Trophoblast cell (in vitro differentiated cells and primary cell): ENCODE results near the gene PLA2G4D.

Source experiments
- DNase-seq, 2 donors: peaks; one replicate each; pipeline ENCODE4 v3.0.0-alpha.2; 2016
- H2AFZ ChIP-seq: 2 replicates; pipeline ENCODE4 v1.6.1; 2013; ENCODE audit warnings: low read length, moderate library complexity, mild to moderate bottlenecking; ENCODE audit not compliant: insufficient read depth, poor library complexity
- H2AK5ac ChIP-seq: 2 replicates; pipeline ENCODE4 v1.6.1; 2013; ENCODE audit warnings: mild to moderate bottlenecking, low read length
- H2BK120ac ChIP-seq: 2 replicates; pipeline ENCODE4 v1.6.1; 2013; ENCODE audit warnings: low read length, mild to moderate bottlenecking, moderate library complexity; ENCODE audit not compliant: insufficient read depth, poor library complexity
- H2BK12ac ChIP-seq: 2 replicates; pipeline ENCODE4 v1.6.1; 2013; ENCODE audit warnings: mild to moderate bottlenecking, low read length, moderate library complexity
- H2BK5ac ChIP-seq: 2 replicates; pipeline ENCODE4 v1.6.1; 2013; ENCODE audit warnings: low read length, low read depth, moderate library complexity, mild to moderate bottlenecking; ENCODE audit not compliant: poor library complexity
- H3K14ac ChIP-seq: 2 replicates; pipeline ENCODE4 v1.6.1; 2013; ENCODE audit warnings: mild to moderate bottlenecking, low read length
- H3K18ac ChIP-seq: 2 replicates; pipeline ENCODE4 v1.6.1; 2013; ENCODE audit warnings: mild to moderate bottlenecking, low read length
- H3K23ac ChIP-seq: 2 replicates; pipeline ENCODE4 v1.6.1; 2013; ENCODE audit warnings: low read length
- H3K27ac ChIP-seq: 2 replicates; pipeline ENCODE4 v1.5.1; 2013; ENCODE audit warnings: low read depth, mild to moderate bottlenecking, inconsistent platforms, low read length, moderate library complexity
- H3K27me3 ChIP-seq: 2 replicates; pipeline ENCODE4 v1.6.1; 2013; ENCODE audit warnings: inconsistent platforms, mild to moderate bottlenecking, low read length, moderate library complexity; ENCODE audit not compliant: insufficient read depth
- H3K36me3 ChIP-seq, 2 experiments: 1 replicate in 1 of 2; 2 replicates in 1 of 2; pipeline ENCODE4 v1.6.1; 2013; ENCODE audit warnings: low read length in 2 of 2, mild to moderate bottlenecking in 2 of 2, moderate library complexity in 1 of 2; ENCODE audit not compliant: insufficient read depth in 2 of 2, control insufficient read depth in 1 of 2
- H3K4ac ChIP-seq: 2 replicates; pipeline ENCODE4 v1.6.1; 2013; ENCODE audit warnings: low read depth, mild to moderate bottlenecking, low read length, moderate library complexity
- H3K4me1 ChIP-seq, 2 experiments: 1 replicate in 1 of 2; 2 replicates in 1 of 2; pipeline ENCODE4 v1.6.1; 2013; ENCODE audit warnings: low read length in 2 of 2, mild to moderate bottlenecking in 2 of 2, moderate library complexity in 1 of 2; ENCODE audit not compliant: insufficient read depth in 2 of 2, control insufficient read depth in 1 of 2
- H3K4me2 ChIP-seq: 2 replicates; pipeline ENCODE4 v1.6.1; 2013; ENCODE audit warnings: inconsistent platforms, mild to moderate bottlenecking, low read length, moderate library complexity
- H3K4me3 ChIP-seq: 2 replicates; pipeline ENCODE4 v1.5.1; 2013; ENCODE audit warnings: mild to moderate bottlenecking, low read depth, low read length, inconsistent platforms
- H3K79me1 ChIP-seq: one replicate; pipeline ENCODE4 v1.6.1; 2013; ENCODE audit warnings: low read length
- H3K79me2 ChIP-seq: 2 replicates; pipeline ENCODE4 v1.6.1; 2013; ENCODE audit warnings: low read length, mild to moderate bottlenecking; ENCODE audit not compliant: control insufficient read depth, insufficient read depth, poor library complexity
- H3K9ac ChIP-seq: 2 replicates; pipeline ENCODE4 v1.6.1; 2013; ENCODE audit warnings: mild to moderate bottlenecking, low read length
- H3K9me3 ChIP-seq: 2 replicates; pipeline ENCODE4 v1.6.1; 2013; ENCODE audit warnings: low read depth, mild to moderate bottlenecking, control low read depth, inconsistent platforms, low read length; ENCODE audit not compliant: insufficient read depth
- H4K12ac ChIP-seq: 2 replicates; pipeline ENCODE4 v1.6.1; 2013; ENCODE audit warnings: low read depth, mild to moderate bottlenecking, low read length, moderate library complexity
- H4K8ac ChIP-seq: 2 replicates; pipeline ENCODE4 v1.6.1; 2013; ENCODE audit warnings: low read depth, mild to moderate bottlenecking, low read length, moderate library complexity
- H4K91ac ChIP-seq: one replicate; pipeline ENCODE4 v1.6.1; 2013; ENCODE audit warnings: low read depth, mild to moderate bottlenecking, low read length, moderate library complexity
- WGBS: extraction: QIAGEN DNeasy Blood & Tissue Kit; methylation state at CpG from one replicate; pipeline ENCODE4 v1.1.7; 2013; ENCODE audit warnings: missing lambda C conversion rate; ENCODE audit not compliant: insufficient read length, insufficient coverage; ENCODE audit errors: extremely low coverage; 5-methylcytosine and 5-hydroxymethylcytosine counted together

PLA2G4D gene

DNA sequence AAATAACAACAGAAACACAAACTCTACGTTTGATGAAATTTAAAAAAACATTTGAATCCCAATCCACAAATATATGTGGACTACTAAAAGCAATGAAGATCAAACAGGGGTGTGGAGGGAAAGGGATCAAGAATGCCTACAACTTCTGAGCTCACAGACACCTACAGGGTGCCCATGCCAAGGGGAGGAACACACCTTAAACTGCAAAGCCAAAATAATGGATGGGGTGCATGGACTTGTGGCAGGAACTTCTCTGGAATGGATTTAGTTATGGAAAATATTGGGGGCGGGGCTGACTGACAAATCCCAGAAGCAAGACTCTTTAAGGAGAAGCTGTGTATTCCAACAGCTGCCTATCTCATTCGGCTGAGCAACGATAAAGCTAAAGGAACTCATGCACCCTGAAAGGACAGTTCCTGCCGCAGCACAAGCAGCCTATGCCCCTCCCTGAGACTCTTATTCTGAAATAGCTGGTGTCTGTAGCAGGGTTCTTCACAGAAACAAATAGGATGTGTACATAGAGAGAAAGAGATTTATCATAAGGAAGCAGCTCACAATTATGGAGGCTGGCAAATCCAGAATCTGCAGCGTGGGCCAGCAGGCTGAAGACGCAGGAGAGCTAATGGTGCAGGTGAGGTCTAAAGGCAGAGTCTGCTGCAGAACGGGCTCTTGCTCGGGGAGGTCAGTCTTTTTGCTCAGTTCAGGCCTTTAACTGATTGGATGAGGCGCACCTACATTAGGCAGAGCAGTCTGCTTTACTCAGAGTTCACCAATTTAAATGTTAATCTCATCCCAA is 24.5 kb upstream of the PLA2G4D start:
- no peak overlapping the region for H4K12ac ChIP-seq
- no peaks in the 10 kb centered on the region for H3K27me3 ChIP-seq
- no peak overlapping the region for H4K91ac ChIP-seq
- no peak overlapping the region for H3K18ac ChIP-seq
- WGBS, result no CpG with 5 or more reads among the region's 10 CpGs
- DNase-seq, result no peak
- H3K4ac ChIP-seq, result no peak overlapping the region
- no peak overlapping the region for H2BK120ac ChIP-seq
- no peak overlapping the region for H3K27ac ChIP-seq
- H2BK12ac ChIP-seq, result no peak overlapping the region
- no peak overlapping the region for H3K4me2 ChIP-seq
- no peaks in the 10 kb centered on the region for H3K9me3 ChIP-seq
- no peak overlapping the region for H3K14ac ChIP-seq
- no peak overlapping the region for H3K23ac ChIP-seq
- H4K8ac ChIP-seq, result no peak overlapping the region
- peak overlapping the region; percentile 17 for H2AFZ ChIP-seq
- H3K79me2 ChIP-seq, result no peaks in the 10 kb centered on the region
- H3K4me3 ChIP-seq, result no peak overlapping the region
- H3K4me1 ChIP-seq, result no peaks in the 10 kb centered on the region
- no peaks in the 10 kb centered on the region for H3K79me1 ChIP-seq
- H2BK5ac ChIP-seq, result no peak overlapping the region
- no peaks in the 10 kb centered on the region for H3K36me3 ChIP-seq
- H3K9ac ChIP-seq, result no peak overlapping the region
- no peak overlapping the region for H2AK5ac ChIP-seq

DNA sequence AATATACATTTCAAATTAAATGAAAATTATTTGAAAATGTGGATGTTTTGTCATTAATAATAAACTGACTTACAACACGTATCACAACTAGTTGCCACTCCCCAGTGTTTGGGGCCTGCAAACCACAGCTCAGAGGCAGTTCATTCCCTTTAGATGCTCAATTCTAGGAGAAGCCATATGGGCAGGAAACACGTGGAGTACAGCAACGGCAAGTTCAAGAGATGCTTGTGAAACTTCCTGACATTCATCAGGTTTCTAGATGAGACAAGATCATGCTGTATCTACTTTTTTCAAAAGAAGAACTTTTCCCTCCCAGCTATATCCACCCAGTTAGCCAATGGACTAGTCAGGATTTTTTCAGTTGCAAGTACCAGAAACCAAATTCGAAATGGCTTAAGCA is 17.6 kb upstream of the PLA2G4D start:
- H3K18ac ChIP-seq, result no peak overlapping the region
- no peak overlapping the region for H4K12ac ChIP-seq
- no peaks in the 10 kb centered on the region for H3K79me1 ChIP-seq
- no peak overlapping the region for H3K4me2 ChIP-seq
- H3K14ac ChIP-seq, result no peak overlapping the region
- no peak overlapping the region for H3K27ac ChIP-seq
- H4K8ac ChIP-seq, result no peak overlapping the region
- H2BK120ac ChIP-seq, result no peak overlapping the region
- no peaks in the 10 kb centered on the region for H3K27me3 ChIP-seq
- no peak overlapping the region for H4K91ac ChIP-seq
- H3K79me2 ChIP-seq, result no peaks in the 10 kb centered on the region
- H3K9me3 ChIP-seq, result no peaks in the 10 kb centered on the region
- H2BK5ac ChIP-seq, result no peak overlapping the region
- H3K4me1 ChIP-seq, result no peaks in the 10 kb centered on the region
- no peak overlapping the region for H2BK12ac ChIP-seq
- no peak overlapping the region for H2AFZ ChIP-seq
- no peak overlapping the region for H3K4ac ChIP-seq
- no peak overlapping the region for H3K9ac ChIP-seq
- DNase-seq, result peak in 1 of 2 donors; percentile 5
- H3K4me3 ChIP-seq, result no peak overlapping the region
- no peak overlapping the region for H2AK5ac ChIP-seq
- H3K36me3 ChIP-seq, result no peaks in the 10 kb centered on the region
- no CpG with 5 or more reads among the region's 4 CpGs for WGBS
- no peak overlapping the region for H3K23ac ChIP-seq

DNA sequence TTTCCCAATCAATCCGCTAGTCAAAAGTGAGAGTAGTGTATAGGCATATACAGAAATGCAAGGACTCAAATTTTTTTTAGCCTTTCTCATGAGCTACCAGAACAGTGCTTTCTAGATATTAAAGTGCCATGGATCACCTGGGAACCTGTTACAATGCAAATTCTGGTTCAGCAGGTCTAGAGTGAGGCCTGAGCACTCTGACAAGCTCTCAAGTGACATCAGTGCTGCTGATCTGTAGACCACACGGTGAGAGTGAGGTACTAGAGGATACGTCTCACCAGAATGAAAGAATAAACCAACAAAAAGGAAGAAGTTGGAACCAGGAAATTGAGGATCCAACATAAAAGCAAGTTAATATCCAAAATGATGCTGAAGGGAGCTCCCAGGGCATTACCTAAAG is 16.0 kb upstream of the PLA2G4D start:
- no peak overlapping the region for H2BK5ac ChIP-seq
- no peaks in the 10 kb centered on the region for H3K4me1 ChIP-seq
- no peak overlapping the region for H2BK12ac ChIP-seq
- no CpG with 5 or more reads among the region's 3 CpGs for WGBS
- no peak overlapping the region for H3K9ac ChIP-seq
- H2BK120ac ChIP-seq, result no peak overlapping the region
- H3K23ac ChIP-seq, result no peak overlapping the region
- H3K18ac ChIP-seq, result no peak overlapping the region
- H3K14ac ChIP-seq, result no peak overlapping the region
- no peak overlapping the region for H3K27ac ChIP-seq
- no peak overlapping the region for H3K4me2 ChIP-seq
- H4K12ac ChIP-seq, result no peak overlapping the region
- no peaks in the 10 kb centered on the region for H3K9me3 ChIP-seq
- no peak overlapping the region for H4K91ac ChIP-seq
- no peak overlapping the region for H3K4me3 ChIP-seq
- H3K4ac ChIP-seq, result no peak overlapping the region
- H2AK5ac ChIP-seq, result no peak overlapping the region
- H3K27me3 ChIP-seq, result no peaks in the 10 kb centered on the region
- no peak for DNase-seq
- no peaks in the 10 kb centered on the region for H3K79me2 ChIP-seq
- H3K79me1 ChIP-seq, result no peaks in the 10 kb centered on the region
- H3K36me3 ChIP-seq, result no peaks in the 10 kb centered on the region
- no peak overlapping the region for H4K8ac ChIP-seq
- H2AFZ ChIP-seq, result no peak overlapping the region

DNA sequence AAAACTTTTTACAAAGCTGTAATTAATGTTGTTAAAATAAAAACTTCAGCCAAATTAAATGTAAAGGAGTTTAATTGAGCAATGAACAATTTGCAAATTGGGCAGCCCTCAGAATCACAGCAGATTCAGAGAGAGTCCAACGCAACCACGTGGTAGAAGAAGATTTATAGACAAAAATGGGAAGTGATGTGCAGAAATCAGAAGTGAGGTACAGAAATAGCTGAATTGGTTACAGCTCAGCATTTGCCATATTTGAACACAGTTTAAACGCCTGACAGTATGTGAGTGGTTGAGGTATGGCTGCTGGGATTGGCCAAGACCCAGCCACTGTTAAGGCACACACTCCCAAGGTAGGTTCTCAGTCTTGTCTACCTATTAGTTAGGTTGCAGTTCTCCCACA is 14.4 kb upstream of the PLA2G4D start:
- Histone ChIP-seq H3K4me2 (no peak overlapping the region), H3K4me3 (no peak overlapping the region)
- WGBS, result no CpG with 5 or more reads among the region's 3 CpGs

More for the DNA sequence above, 14.4 kb upstream of the PLA2G4D start:
- no peak overlapping the region for H2BK12ac ChIP-seq
- H2BK5ac ChIP-seq, result no peak overlapping the region
- no peak overlapping the region for H2BK120ac ChIP-seq
- H3K36me3 ChIP-seq, result no peaks in the 10 kb centered on the region
- no peak overlapping the region for H3K23ac ChIP-seq
- no peaks in the 10 kb centered on the region for H3K79me1 ChIP-seq
- H3K9ac ChIP-seq, result no peak overlapping the region
- no peak overlapping the region for H4K8ac ChIP-seq
- no peak overlapping the region for H4K12ac ChIP-seq
- H3K79me2 ChIP-seq, result no peaks in the 10 kb centered on the region
- H3K4me1 ChIP-seq, result no peaks in the 10 kb centered on the region
- no peak overlapping the region for H2AFZ ChIP-seq
- H3K27me3 ChIP-seq, result no peaks in the 10 kb centered on the region
- H2AK5ac ChIP-seq, result no peak overlapping the region
- H3K14ac ChIP-seq, result no peak overlapping the region
- H3K9me3 ChIP-seq, result no peaks in the 10 kb centered on the region
- H3K18ac ChIP-seq, result no peak overlapping the region
- no peak overlapping the region for H3K4ac ChIP-seq
- H4K91ac ChIP-seq, result no peak overlapping the region
- no peak for DNase-seq
- no peak overlapping the region for H3K27ac ChIP-seq
